SK-N-MC (cell line): ENCODE measurements around the gene CELF2.

Experiments
- EZH2 ChIP-seq: fragments of 200-600 bp; sonication (generic); IDR thresholded peaks from one replicate; pipeline ENCODE4 v1.6.1; 2017; ENCODE audit warnings: antibody characterized with exemption
- POLR2AphosphoS5 ChIP-seq: IDR thresholded peaks from 2 replicates; pipeline ENCODE4 v1.6.1; 2012; ENCODE audit warnings: mild to moderate bottlenecking, low read depth, low read length, borderline replicate concordance

GRCh38 chr10:11294831-11295450, 277.3 kb downstream of the CELF2 start:
- TF ChIP-seq EZH2 (no peak), POLR2AphosphoS5 (no peak)
